Panc1 (cell line): ENCODE data around the gene ELP1. TPM values are rescaled to one million over a fixed set of nuclear protein-coding genes. Genes with fewer than 3 reads are reported as not detected.

Experiments used
- ATAC-seq: fragments of 200-7000 bp; cut with Tn5 transposase; 2 replicates; pipeline ENCODE4 v1.9.1; 2020; ENCODE audit warnings: mild to moderate bottlenecking, moderate library complexity
- BruUV-seq: library from RNA; stranded (reverse); fragments of 400-500 nt; replicated peaks from 2 replicates; lab custom pipeline; 2021; lab: Mats Ljungman, UMichigan
- CTCF ChIA-PET: fragments of 300-600 bp; sonication (Branson Sonifier 250); formaldehyde crosslinking; loops from one replicate; lab custom pipeline; 2022; ENCODE audit warnings: antibody characterized with exemption; lab: Charles Lee
- POLR2A ChIA-PET: fragments of 300-600 bp; sonication (Branson Sonifier 250); formaldehyde crosslinking; loops from one replicate; lab custom pipeline; 2022; ENCODE audit warnings: antibody characterized with exemption; lab: Charles Lee
- DNase-seq: peaks from one replicate; pipeline ENCODE4 v3.0.0-alpha.2; 2010; ENCODE audit warnings: low read depth, low spot score
- H3K27ac ChIP-seq: 2 replicates; pipeline ENCODE4 v1.5.1; 2011; ENCODE audit warnings: mild to moderate bottlenecking, low read length, inconsistent platforms
- H3K27me3 ChIP-seq: fragments of 200-500 bp; sonication (Bioruptor generic); 2 replicates; pipeline ENCODE4 v1.6.0; 2014; ENCODE audit warnings: low read length, inconsistent platforms; ENCODE audit not compliant: control insufficient read depth, insufficient read depth
- H3K36me3 ChIP-seq: fragments of 200-500 bp; sonication (Bioruptor generic); 2 replicates; pipeline ENCODE4 v1.5.1; 2014; ENCODE audit warnings: inconsistent platforms, mild to moderate bottlenecking, low read length, moderate library complexity; ENCODE audit not compliant: control insufficient read depth, insufficient read depth
- H3K4me1 ChIP-seq: 2 replicates; pipeline ENCODE4 v1.5.1; 2011; ENCODE audit warnings: inconsistent platforms, mild to moderate bottlenecking, low read length, moderate library complexity; ENCODE audit not compliant: control insufficient read depth, insufficient read depth
- H3K4me3 ChIP-seq, 2 experiments: 2 replicates each; pipeline ENCODE4 v1.5.1; 2011 to 2012; ENCODE audit warnings: low read depth in 2 of 2, low read length in 2 of 2, mild to moderate bottlenecking in 2 of 2, inconsistent platforms in 1 of 2, moderate library complexity in 1 of 2
- H3K9me3 ChIP-seq: fragments of 200-500 bp; sonication (Bioruptor generic); 2 replicates; pipeline ENCODE4 v1.5.1; 2014; ENCODE audit warnings: low read depth, mild to moderate bottlenecking, inconsistent platforms, low read length, moderate library complexity; ENCODE audit not compliant: control insufficient read depth, insufficient read depth
- CTCF ChIP-seq: fragments of 450-650 bp; IDR thresholded peaks from 2 replicates; pipeline ENCODE4 v1.5.1; 2017; ENCODE audit warnings: mild to moderate bottlenecking
- POLR2AphosphoS5 ChIP-seq: IDR thresholded peaks from 2 replicates; pipeline ENCODE4 v1.6.1; 2012; ENCODE audit warnings: mild to moderate bottlenecking, low read depth, low read length, moderate library complexity
- REST ChIP-seq, 2 experiments: IDR thresholded peaks; 2 replicates each; pipeline ENCODE4 v1.6.1; 2011 to 2012; ENCODE audit warnings: low read depth in 2 of 2, control low read depth in 1 of 2, low read length in 1 of 2, mild to moderate bottlenecking in 1 of 2, moderate library complexity in 1 of 2; ENCODE audit not compliant: insufficient read depth in 1 of 2
- SIN3A ChIP-seq: IDR thresholded peaks from 2 replicates; pipeline ENCODE4 v1.6.1; 2012; ENCODE audit warnings: low read depth, mild to moderate bottlenecking, low read length, moderate library complexity, borderline replicate concordance; ENCODE audit not compliant: insufficient read depth
- TCF7L2 ChIP-seq: IDR thresholded peaks from 2 replicates; pipeline ENCODE4 v1.6.1; 2011; ENCODE audit warnings: mild to moderate bottlenecking, low read depth, low read length, inconsistent platforms
- in situ Hi-C: cut with HindIII; loops from 2 replicates; pipeline ENCODE4 v1.10.0; 2016; ENCODE audit warnings: low sequenced_read_pairs, low pct_unique_long_range_greater_than_20kb
- intact Hi-C: fragments of 100-400 bp; cut with micrococcal nuclease; formaldehyde crosslinking; loops from one replicate; pipeline ENCODE4 v1.10.0; 2022; ENCODE audit not compliant: unreplicated experiment
- total RNA-seq: library from RNA; stranded (reverse); gene quantifications from one replicate; pipeline ENCODE4 v1.2.1, GENCODE V29; 2021; ENCODE audit not compliant: unreplicated experiment

Gene ELP1
- total RNA-seq, 1 experiment from 2014 or later = 17.1 TPM

GRCh38 chr9:108861464-108861863 lies 72.5 kb downstream of the ELP1 start:
- in situ Hi-C loops = no loop called here
- no peak for ATAC-seq
- POLR2A ChIA-PET = no interaction called here
- no TSS peak for BruUV-seq
- Histone ChIP-seq H3K9me3 (no peaks in the 10 kb centered on the region), H3K36me3 (no peaks in the 10 kb centered on the region), H3K4me3 (no peak overlapping the region), H3K4me1 (no peaks in the 10 kb centered on the region), H3K27me3 (no peaks in the 10 kb centered on the region), H3K27ac (no peak overlapping the region)
- no peak for TF ChIP-seq CTCF
- no peak for TF ChIP-seq REST (IDR thresholded peaks at IDR 0.05; ENCODE audit: insufficient read depth in 1 of 2, low read depth in 2 of 2, low read length in 1 of 2)
- DNase-seq = no peak
- CTCF ChIA-PET = no interaction called here
- intact Hi-C loops = no loop called here

- ATAC-seq (no peak), DNase-seq (no peak)
- no peaks in the 10 kb centered on the region for H3K36me3 ChIP-seq
- no peaks in the 10 kb centered on the region for H3K27me3 ChIP-seq
- intact Hi-C loops (no loop called here), in situ Hi-C loops (no loop called here)
- BruUV-seq = no TSS peak
- H3K4me1 ChIP-seq = no peaks in the 10 kb centered on the region
- POLR2A ChIA-PET = no interaction called here
- no peak for TF ChIP-seq TCF7L2
- TF ChIP-seq CTCF = no peak
- TF ChIP-seq POLR2AphosphoS5 = no peak
- TF ChIP-seq SIN3A = no peak
- TF ChIP-seq REST (IDR thresholded peaks at IDR 0.05; ENCODE audit: insufficient read depth in 1 of 2, low read depth in 2 of 2, low read length in 1 of 2) = no peak
- no peak overlapping the region for H3K27ac ChIP-seq
- no peak overlapping the region for H3K4me3 ChIP-seq
- CTCF ChIA-PET = no interaction called here
- H3K9me3 ChIP-seq = no peaks in the 10 kb centered on the region
Measured at GRCh38 chr9:108860764-108861163, 73.2 kb downstream of the ELP1 start.
